ENCODE measurements around the gene RHBG.

GRCh38 chr1:156346636-156347035 lies 22.4 kb upstream of the RHBG start:
- TF ChIP-seq CEBPB (IDR thresholded peaks at IDR 0.05): no peak
- TF ChIP-seq ZBTB7A (IDR thresholded peaks at IDR 0.05; ENCODE audit: low read depth): no peak
- TF ChIP-seq CREB1 (IDR thresholded peaks at IDR 0.05; ENCODE audit: low read depth): no peak
- TF ChIP-seq USF1 (IDR thresholded peaks at IDR 0.05): no peak
- no peak for TF ChIP-seq EP300 (IDR thresholded peaks at IDR 0.05; ENCODE audit: borderline replicate concordance)
- TF ChIP-seq TAF1 (IDR thresholded peaks at IDR 0.05; ENCODE audit: low read depth): no peak
- TF ChIP-seq TCF12 (IDR thresholded peaks at IDR 0.05; ENCODE audit: low read depth): no peak
- no peak for TF ChIP-seq MAX (IDR thresholded peaks at IDR 0.05)
- no peak for TF ChIP-seq TEAD4 (IDR thresholded peaks at IDR 0.05)

Measured in Ishikawa (cell line).